PC-3 (cell line): ENCODE data around the gene TSPAN17. TPM values are rescaled to one million over a fixed set of nuclear protein-coding genes. Genes with fewer than 3 reads are reported as not detected.

Experiments
- ATAC-seq: fragments of 200-7000 bp; cut with Tn5 transposase; 2 replicates; pipeline ENCODE4 v1.9.1; 2020; ENCODE audit warnings: mild to moderate bottlenecking, moderate library complexity
- BruUV-seq: library from RNA; stranded (reverse); fragments of 400-500 nt; replicated peaks from 2 replicates; lab custom pipeline; 2021; lab: Mats Ljungman, UMichigan
- CTCF ChIA-PET: fragments of 300-600 bp; sonication (Branson Sonifier 250); formaldehyde crosslinking; loops from one replicate; lab custom pipeline; 2022; ENCODE audit warnings: antibody characterized with exemption; lab: Charles Lee
- POLR2A ChIA-PET: fragments of 300-600 bp; sonication (Branson Sonifier 250); formaldehyde crosslinking; loops from one replicate; lab custom pipeline; 2022; ENCODE audit warnings: antibody characterized with exemption; ENCODE audit not compliant: unreplicated experiment; lab: Charles Lee
- DNase-seq: peaks from one replicate; pipeline ENCODE4 v3.0.0-alpha.2; 2015
- H2AFZ ChIP-seq: fragments of 300-600 bp; sonication (generic); 2 replicates; pipeline ENCODE4 v1.6.0; 2016; ENCODE audit warnings: antibody characterized with exemption, low read length
- H3F3A ChIP-seq: fragments of 300-600 bp; sonication (generic); one replicate; pipeline ENCODE4 v1.6.0; 2017; ENCODE audit warnings: antibody characterized with exemption, low read length, control low read depth, mild to moderate bottlenecking; ENCODE audit not compliant: unreplicated experiment
- H3K27ac ChIP-seq: fragments of 300-600 bp; sonication (generic); 2 replicates; pipeline ENCODE4 v1.5.1; 2016; ENCODE audit warnings: mild to moderate bottlenecking, low read length
- H3K27me3 ChIP-seq: fragments of 300-600 bp; sonication (generic); 2 replicates; pipeline ENCODE4 v1.6.1; 2016; ENCODE audit warnings: low read length, mixed read lengths
- H3K36me3 ChIP-seq: fragments of 300-600 bp; sonication (generic); 2 replicates; pipeline ENCODE4 v1.6.1; 2016; ENCODE audit warnings: low read depth, mixed run types, low read length, mixed read lengths
- H3K4me1 ChIP-seq: fragments of 300-600 bp; sonication (generic); 2 replicates; pipeline ENCODE4 v1.5.1; 2016; ENCODE audit warnings: low read length; ENCODE audit not compliant: insufficient read depth
- H3K4me2 ChIP-seq: fragments of 300-600 bp; sonication (generic); 2 replicates; pipeline ENCODE4 v1.6.0; 2016; ENCODE audit warnings: low read length
- H3K4me3 ChIP-seq: fragments of 300-600 bp; sonication (generic); 2 replicates; pipeline ENCODE4 v1.5.1; 2016; ENCODE audit warnings: mild to moderate bottlenecking, low read length, mixed read lengths
- H3K79me2 ChIP-seq: fragments of 300-600 bp; sonication (generic); 2 replicates; pipeline ENCODE4 v1.6.1; 2017; ENCODE audit warnings: low read length, mixed read lengths
- H3K9ac ChIP-seq: fragments of 300-600 bp; sonication (generic); 2 replicates; pipeline ENCODE4 v1.6.0; 2016; ENCODE audit warnings: mild to moderate bottlenecking, low read length
- H3K9me2 ChIP-seq: fragments of 300-600 bp; sonication (generic); replicated peaks from 2 replicates; pipeline ENCODE4 v1.6.1; 2016; ENCODE audit warnings: mixed run types, low read length, mixed read lengths
- H3K9me3 ChIP-seq: fragments of 300-600 bp; sonication (generic); 2 replicates; pipeline ENCODE4 v1.6.1; 2016; ENCODE audit warnings: low read length, mixed read lengths
- H4K20me1 ChIP-seq: fragments of 300-600 bp; sonication (generic); 2 replicates; pipeline ENCODE4 v1.6.1; 2016; ENCODE audit warnings: low read length, mixed read lengths
- CTCF ChIP-seq: fragments of 300-600 bp; sonication (generic); conservative IDR thresholded peaks from 2 replicates; pipeline ENCODE4 v1.5.1; 2017; ENCODE audit warnings: antibody characterized with exemption, low read depth, mild to moderate bottlenecking, low read length
- EZH2 ChIP-seq: fragments of 300-600 bp; sonication (generic); IDR thresholded peaks from one replicate; pipeline ENCODE4 v1.6.1; 2017; ENCODE audit warnings: antibody characterized with exemption, mild to moderate bottlenecking, low read length; ENCODE audit not compliant: unreplicated experiment
- EZH2phosphoT487 ChIP-seq: fragments of 300-600 bp; sonication (generic); IDR thresholded peaks from 2 replicates; pipeline ENCODE4 v1.6.1; 2018; ENCODE audit warnings: mild to moderate bottlenecking, antibody characterized with exemption, low read length, borderline replicate concordance
- intact Hi-C: fragments of 100-400 bp; cut with micrococcal nuclease; formaldehyde crosslinking; loops from 2 replicates; pipeline ENCODE4 v1.9.0; 2023
- total RNA-seq: library from RNA; depleted of rRNA; stranded (reverse); fragments of >200 nt; gene quantifications from 2 replicates; pipeline ENCODE4 v1.2.3, GENCODE V29; 2014

Gene TSPAN17
- total RNA-seq, 1 experiment from 2014 or later = 47.3 TPM

GRCh38 chr5:176692839-176693476, 45.7 kb downstream of the TSPAN17 start:
- no peaks in the 10 kb centered on the region for H3K36me3 ChIP-seq
- H4K20me1 ChIP-seq = no peaks in the 10 kb centered on the region
- TF ChIP-seq EZH2 = no peak
- no peak for TF ChIP-seq CTCF
- TF ChIP-seq EZH2phosphoT487 = no peak
- no peaks in the 10 kb centered on the region for H3K9me3 ChIP-seq
- ATAC-seq (peak; percentile 25; the same call in 1 of the 2 replicates), DNase-seq (no peak)
- no peak overlapping the region for H3K9ac ChIP-seq
- H3K4me3 ChIP-seq = no peak overlapping the region
- BruUV-seq = no TSS peak
- ChIA-PET CTCF (no interaction called here), POLR2A (no interaction called here)
- no peak overlapping the region for H2AFZ ChIP-seq
- intact Hi-C loops = no loop called here
- no peak overlapping the region for H3K27ac ChIP-seq
- no peaks in the 10 kb centered on the region for H3F3A ChIP-seq
- no peaks in the 10 kb centered on the region; the same call in 1 of the 2 replicates for H3K4me1 ChIP-seq
- H3K27me3 ChIP-seq = peaks cover 31% of the 10 kb centered on the region
- no peaks in the 10 kb centered on the region for H3K9me2 ChIP-seq
- peak overlapping the region; percentile 25 for H3K4me2 ChIP-seq
- no peaks in the 10 kb centered on the region for H3K79me2 ChIP-seq

GRCh38 chr5:176693477-176693851, 46.2 kb downstream of the TSPAN17 start:
- POLR2A ChIA-PET = no interaction called here
- no peaks in the 10 kb centered on the region for H3F3A ChIP-seq

More at GRCh38 chr5:176693477-176693851, 46.2 kb downstream of the TSPAN17 start:
- Histone ChIP-seq H3K36me3 (no peaks in the 10 kb centered on the region), H3K79me2 (no peaks in the 10 kb centered on the region), H3K27ac (no peak overlapping the region), H3K4me2 (peak overlapping the region; percentile 25), H3K9me3 (no peaks in the 10 kb centered on the region), H3K27me3 (peaks cover 31% of the 10 kb centered on the region), H4K20me1 (no peaks in the 10 kb centered on the region), H3K9me2 (no peaks in the 10 kb centered on the region), H2AFZ (no peak overlapping the region), H3K4me1 (no peaks in the 10 kb centered on the region; the same call in 1 of the 2 replicates), H3K4me3 (no peak overlapping the region), H3K9ac (no peak overlapping the region)
- BruUV-seq = no TSS peak
- TF ChIP-seq EZH2 (no peak), CTCF (no peak), EZH2phosphoT487 (no peak)
- DNase-seq (no peak), ATAC-seq (no peak)
- intact Hi-C loops = no loop called here
- CTCF ChIA-PET = no interaction called here
